ENCODE measurements around the gene FZD7.

DNA sequence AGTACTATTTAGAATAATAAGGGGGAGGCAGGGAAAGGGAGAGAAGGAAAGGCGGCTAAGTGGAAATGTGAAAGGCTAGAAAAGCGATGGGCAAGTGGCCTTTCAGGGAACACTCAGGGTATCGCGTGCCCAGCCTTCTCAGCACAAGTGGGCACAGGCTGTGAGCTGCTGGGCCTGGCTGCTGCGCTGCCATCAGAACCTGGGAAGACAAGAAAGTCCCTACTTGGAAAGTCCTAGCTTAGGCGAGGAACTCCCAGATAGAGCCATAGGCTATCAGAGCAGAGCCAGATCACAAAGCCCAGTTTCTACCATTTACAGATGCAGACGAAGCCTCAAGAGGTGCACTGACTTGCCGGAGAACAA is 9.8 kb upstream of the FZD7 start:
- no peak for TF ChIP-seq CTCF (conservative IDR thresholded peaks at IDR 0.05 in 1 of 2, IDR thresholded peaks at IDR 0.05 in 1 of 2; ENCODE audit: low read depth in 1 of 2, low read length in 2 of 2)
- no peak for TF ChIP-seq EZH2 (IDR thresholded peaks at IDR 0.05; ENCODE audit: low read length, missing control alignments)
